PC-3 (cell line): ENCODE results near the gene CCDC71.

Experiments used
- EZH2 ChIP-seq: fragments of 300-600 bp; sonication (generic); IDR thresholded peaks from one replicate; pipeline ENCODE4 v1.6.1; 2017; ENCODE audit warnings: antibody characterized with exemption, mild to moderate bottlenecking, low read length; ENCODE audit not compliant: unreplicated experiment
- TF ChIP-seq, protein P1 (sequence below): fragments of 300-600 bp; sonication (generic); conservative IDR thresholded peaks from 2 replicates; pipeline ENCODE4 v1.5.1; 2017; ENCODE audit warnings: antibody characterized with exemption, low read depth, mild to moderate bottlenecking, low read length

GRCh38 chr3:49199239-49199899 lies 33.2 kb upstream of the CCDC71 start:
- TF ChIP-seq, protein P1, sequence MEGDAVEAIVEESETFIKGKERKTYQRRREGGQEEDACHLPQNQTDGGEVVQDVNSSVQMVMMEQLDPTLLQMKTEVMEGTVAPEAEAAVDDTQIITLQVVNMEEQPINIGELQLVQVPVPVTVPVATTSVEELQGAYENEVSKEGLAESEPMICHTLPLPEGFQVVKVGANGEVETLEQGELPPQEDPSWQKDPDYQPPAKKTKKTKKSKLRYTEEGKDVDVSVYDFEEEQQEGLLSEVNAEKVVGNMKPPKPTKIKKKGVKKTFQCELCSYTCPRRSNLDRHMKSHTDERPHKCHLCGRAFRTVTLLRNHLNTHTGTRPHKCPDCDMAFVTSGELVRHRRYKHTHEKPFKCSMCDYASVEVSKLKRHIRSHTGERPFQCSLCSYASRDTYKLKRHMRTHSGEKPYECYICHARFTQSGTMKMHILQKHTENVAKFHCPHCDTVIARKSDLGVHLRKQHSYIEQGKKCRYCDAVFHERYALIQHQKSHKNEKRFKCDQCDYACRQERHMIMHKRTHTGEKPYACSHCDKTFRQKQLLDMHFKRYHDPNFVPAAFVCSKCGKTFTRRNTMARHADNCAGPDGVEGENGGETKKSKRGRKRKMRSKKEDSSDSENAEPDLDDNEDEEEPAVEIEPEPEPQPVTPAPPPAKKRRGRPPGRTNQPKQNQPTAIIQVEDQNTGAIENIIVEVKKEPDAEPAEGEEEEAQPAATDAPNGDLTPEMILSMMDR = no peak
- TF ChIP-seq EZH2 = no peak
